NCI-H1694 (cell line): ENCODE measurements around the gene ARFGAP3.
A peak's percentile ranks its signal among the peaks of the same experiment; 100 is the strongest.

Experiments used
- DNase-seq: peaks from one replicate; lab custom pipeline; 2025; lab: John Stamatoyannopoulos, UW

The ARFGAP3 gene

GRCh38 chr22:42819412-42820044 lies 37.5 kb downstream of the ARFGAP3 start:
- no peak for DNase-seq

- DNase-seq, result no peak
Measured at GRCh38 chr22:42817556-42817955, 39.5 kb downstream of the ARFGAP3 start.

DNA sequence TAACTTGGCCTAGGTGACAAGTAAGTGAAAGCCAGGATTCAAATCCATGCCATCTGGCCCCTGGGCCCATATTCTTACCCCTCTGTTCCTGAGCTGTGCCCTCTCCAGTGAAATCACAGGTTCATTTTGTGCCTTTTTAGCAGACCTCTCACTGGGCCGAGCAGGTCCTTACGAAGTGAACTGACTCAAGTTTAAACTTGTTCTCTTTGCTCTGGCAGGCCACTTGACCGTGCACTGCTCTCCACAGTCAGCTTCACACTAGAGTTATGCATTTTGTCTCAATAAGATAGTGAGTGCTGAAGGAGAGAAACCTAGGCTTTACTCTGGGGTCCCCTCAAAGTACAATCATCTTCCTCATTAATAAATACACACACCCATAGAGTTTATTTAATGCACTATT lies 40.7 kb downstream of the ARFGAP3 start:
- no peak for DNase-seq

GRCh38 chr22:42814616-42815015 lies 42.5 kb downstream of the ARFGAP3 start:
- no peak for DNase-seq

GRCh38 chr22:42814215-42814614 lies 42.9 kb downstream of the ARFGAP3 start:
- DNase-seq, result peak; percentile 93

DNA sequence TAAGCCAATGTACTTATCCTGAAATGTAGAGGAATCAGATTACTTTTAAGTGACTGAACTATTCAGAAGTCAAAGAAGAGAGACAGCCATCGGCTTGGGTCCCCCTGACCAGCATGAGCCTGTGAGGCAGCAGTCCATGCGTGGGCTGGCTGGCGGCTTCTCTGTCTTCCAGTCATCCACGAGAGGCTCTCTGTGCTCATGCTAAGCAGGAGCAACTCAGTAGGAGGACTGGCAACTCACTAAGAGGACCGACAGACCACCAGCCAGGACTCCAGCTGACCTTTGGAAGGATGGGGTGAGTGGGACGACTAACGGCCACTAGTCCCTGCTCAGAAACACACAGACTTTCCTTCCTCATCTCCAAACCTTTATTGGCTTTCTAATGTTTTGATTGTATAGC lies 43.6 kb downstream of the ARFGAP3 start:
- DNase-seq, result no peak

DNA sequence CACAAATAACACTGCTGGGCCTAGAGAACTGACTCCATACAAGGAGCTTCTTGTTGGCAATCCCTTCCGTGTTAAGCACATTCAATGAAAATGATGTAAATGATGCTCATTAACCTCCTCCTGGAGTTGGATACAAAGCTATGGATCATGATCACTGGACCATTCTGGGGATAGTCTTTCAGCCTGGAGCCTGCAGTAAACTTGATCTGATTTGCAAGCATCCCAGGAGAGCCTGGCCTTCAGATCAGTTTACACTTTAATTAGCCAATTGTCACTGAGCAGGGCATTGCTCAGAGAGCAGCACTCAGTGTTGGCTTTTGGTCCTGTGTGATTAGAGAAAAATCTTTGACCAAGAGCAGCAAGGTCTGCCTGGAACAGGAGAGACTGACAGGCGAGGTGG lies 45.6 kb downstream of the ARFGAP3 start:
- DNase-seq, result no peak

DNA sequence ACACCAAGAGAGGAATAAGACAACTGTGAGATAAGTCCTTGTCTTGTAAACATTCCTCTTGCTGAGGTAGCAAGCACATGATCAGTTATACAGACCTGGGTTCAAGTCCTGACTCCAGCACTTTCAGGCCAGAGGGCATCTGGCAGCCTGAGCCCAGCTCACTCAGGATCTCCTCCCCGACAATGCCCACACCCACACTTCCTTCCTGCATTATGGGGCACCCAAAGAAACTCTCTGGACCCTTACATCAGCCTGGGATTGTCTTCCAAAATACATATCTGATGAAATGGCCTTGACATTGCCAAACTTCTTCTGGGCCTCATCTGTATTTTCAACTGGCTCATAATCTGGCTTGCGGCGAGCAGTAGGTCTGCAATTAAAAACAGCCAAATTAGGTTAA lies 48.6 kb downstream of the ARFGAP3 start:
- no peak for DNase-seq

DNA sequence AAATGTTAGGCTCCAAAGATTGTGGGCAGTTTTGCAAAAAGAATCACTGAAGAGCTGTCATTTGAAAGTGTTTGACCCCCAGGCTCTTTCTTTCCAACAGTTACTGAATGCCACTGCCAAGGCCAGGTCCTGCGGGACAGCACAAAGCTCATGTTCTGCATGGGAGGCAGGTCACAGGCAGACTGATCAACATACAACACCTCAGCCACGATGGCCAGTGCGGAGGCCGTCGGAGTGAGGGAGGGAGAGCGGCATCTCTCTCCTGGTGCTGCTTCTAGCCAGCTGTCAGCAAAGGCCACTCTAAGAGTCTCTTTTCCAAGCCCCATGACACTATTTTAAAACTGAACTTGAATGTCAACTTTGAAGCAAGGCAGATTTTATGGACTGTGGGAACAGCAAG lies 49.9 kb downstream of the ARFGAP3 start:
- DNase-seq, result no peak

DNA sequence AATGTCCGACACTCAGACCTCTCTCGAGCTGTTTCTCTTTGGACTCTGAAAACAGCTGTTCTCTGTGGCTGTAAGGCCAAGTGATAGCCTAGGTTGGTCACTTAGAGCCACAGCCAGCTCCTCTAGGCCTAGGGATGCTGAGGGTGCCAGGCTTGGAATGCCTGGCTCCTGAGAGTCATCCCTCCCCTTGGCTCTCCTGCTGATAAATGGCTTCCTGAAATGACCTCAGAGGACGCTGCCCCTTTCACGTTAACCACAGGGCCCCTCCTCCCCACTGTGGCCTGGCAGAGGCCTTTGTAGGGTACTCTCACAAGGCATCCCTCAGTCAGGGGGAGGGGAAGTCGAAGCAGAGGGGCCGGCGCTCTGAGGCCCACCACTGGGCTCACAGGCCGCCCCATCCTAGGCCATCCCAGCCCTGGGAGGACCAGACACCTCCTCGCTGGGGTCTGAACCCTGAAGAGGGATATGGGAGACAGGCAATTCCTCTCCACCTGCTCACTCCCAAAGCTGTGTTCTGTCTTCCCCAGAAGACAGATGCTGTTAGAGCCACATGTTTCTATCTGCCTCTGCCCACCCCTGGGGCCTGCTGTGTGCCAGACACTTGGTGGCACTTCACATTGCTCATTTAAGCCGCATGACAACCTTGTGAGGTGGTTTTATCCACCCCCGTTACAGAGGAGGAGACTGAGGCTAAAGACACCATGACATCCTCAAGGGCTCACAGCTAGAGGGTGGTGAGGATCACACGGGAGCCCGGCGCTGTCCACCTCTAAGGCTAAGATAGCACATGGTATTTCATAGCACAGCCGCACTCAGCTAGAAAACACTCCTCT lies 50.9 kb downstream of the ARFGAP3 start:
- no peak for DNase-seq

- DNase-seq, result no peak
Measured at GRCh38 chr22:42805016-42805997, 51.8 kb downstream of the ARFGAP3 start.

GRCh38 chr22:42803389-42803788 lies 53.7 kb downstream of the ARFGAP3 start:
- DNase-seq, result no peak

- DNase-seq, result no peak
Measured at GRCh38 chr22:42801252-42802080, 55.6 kb downstream of the ARFGAP3 start.

GRCh38 chr22:42800451-42801251 lies 56.4 kb downstream of the ARFGAP3 start:
- DNase-seq, result no peak

DNA sequence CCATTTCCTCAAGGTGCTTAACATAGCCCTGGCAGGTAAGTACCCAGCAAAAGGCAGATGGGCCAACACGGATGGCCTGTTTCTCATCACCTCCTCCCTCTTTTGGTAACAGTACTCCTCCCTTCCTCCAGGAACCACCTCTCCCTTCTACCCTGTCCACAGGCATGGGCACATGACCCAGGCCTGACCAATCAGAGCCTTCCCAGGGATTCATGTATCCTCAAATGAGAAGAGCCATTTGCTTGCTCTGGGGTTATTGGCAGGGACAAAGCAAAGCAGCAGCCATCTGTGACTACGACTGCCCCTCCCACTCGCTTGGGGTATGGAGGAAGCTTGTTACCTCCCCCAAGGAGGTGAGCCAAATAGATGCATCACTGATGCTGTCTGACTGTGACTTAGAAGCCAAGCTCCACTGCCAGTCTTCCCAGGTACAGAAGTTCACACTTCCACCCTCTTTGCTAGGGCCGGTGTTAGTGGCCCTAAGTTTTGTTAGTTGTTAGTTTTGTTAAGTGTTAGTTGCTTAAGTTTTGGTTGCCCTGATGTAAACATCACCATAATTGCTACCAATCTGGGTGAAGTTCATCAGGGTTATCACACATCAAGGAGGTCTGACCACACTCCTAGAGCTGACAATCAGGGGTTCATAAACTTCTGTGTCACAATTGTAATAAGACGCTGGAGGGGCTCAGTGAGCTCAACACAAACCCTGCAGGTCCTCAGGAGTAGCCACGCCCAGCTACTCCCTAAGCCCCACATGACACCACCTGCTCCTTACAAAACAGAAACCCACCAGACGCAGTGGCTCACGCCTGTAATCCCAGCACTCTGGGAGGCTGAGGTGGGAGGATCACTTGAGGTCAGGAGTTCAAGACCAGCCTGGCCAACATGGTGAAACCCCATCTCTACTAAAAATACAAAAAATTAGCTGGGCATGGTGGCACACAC lies 57.3 kb downstream of the ARFGAP3 start:
- DNase-seq, result peak; percentile 47

- DNase-seq, result no peak
Measured at GRCh38 chr22:42799061-42799460, 58.0 kb downstream of the ARFGAP3 start.

- peak; percentile 37 for DNase-seq
Measured at GRCh38 chr22:42797011-42797410, 60.1 kb downstream of the ARFGAP3 start.

DNA sequence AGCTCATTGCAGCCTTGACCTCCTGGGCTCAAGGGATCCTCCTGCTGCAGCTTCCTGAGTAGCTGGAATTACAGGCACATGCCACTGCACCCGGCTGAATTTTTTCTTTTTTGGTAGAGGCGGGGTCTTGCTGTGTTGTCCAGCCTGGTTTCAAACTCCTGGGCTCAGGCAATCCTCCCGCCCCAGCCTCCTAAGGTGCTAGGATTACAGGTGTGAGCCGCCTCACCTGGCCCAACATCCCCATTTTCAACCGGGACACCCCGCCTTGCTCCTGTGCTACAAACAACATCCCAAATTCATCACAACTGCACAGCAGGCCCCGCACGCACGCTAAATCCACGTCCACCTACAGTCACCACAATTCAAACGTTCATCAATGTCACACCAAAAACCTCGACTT lies 61.0 kb downstream of the ARFGAP3 start:
- DNase-seq, result no peak
